Measurements from ENCODE around the gene COPE. TPM values are rescaled to one million over a fixed set of nuclear protein-coding genes. Genes with fewer than 3 reads are reported as not detected.
A peak's percentile ranks its signal among the peaks of the same experiment; 100 is the strongest.
"Not testable (repeated sequence)": the region's sequence is repeated elsewhere in the genome, so short reads cannot be mapped to it uniquely, and the experiment has no call there.

The COPE gene
- total RNA-seq, 1 experiment from 2014 or later = 177 TPM

GRCh38 chr19:18903156-18904037 lies 15.8 kb downstream of the COPE start:
- intact Hi-C loops (cut with micrococcal nuclease; ENCODE audit: unreplicated experiment) (no loop called here), in situ Hi-C loops (cut with HindIII; ENCODE audit: low pct_unique_long_range_greater_than_20kb, low sequenced_read_pairs) (no loop called here)
- no peak for TF ChIP-seq POLR2AphosphoS5 (IDR thresholded peaks at IDR 0.05; ENCODE audit: low read depth, low read length)
- TF ChIP-seq TCF7L2 (IDR thresholded peaks at IDR 0.05; ENCODE audit: low read depth, low read length) = no peak
- TF ChIP-seq SIN3A (IDR thresholded peaks at IDR 0.05; ENCODE audit: borderline replicate concordance, insufficient read depth, low read depth, low read length) = no peak
- TF ChIP-seq, protein P1, sequence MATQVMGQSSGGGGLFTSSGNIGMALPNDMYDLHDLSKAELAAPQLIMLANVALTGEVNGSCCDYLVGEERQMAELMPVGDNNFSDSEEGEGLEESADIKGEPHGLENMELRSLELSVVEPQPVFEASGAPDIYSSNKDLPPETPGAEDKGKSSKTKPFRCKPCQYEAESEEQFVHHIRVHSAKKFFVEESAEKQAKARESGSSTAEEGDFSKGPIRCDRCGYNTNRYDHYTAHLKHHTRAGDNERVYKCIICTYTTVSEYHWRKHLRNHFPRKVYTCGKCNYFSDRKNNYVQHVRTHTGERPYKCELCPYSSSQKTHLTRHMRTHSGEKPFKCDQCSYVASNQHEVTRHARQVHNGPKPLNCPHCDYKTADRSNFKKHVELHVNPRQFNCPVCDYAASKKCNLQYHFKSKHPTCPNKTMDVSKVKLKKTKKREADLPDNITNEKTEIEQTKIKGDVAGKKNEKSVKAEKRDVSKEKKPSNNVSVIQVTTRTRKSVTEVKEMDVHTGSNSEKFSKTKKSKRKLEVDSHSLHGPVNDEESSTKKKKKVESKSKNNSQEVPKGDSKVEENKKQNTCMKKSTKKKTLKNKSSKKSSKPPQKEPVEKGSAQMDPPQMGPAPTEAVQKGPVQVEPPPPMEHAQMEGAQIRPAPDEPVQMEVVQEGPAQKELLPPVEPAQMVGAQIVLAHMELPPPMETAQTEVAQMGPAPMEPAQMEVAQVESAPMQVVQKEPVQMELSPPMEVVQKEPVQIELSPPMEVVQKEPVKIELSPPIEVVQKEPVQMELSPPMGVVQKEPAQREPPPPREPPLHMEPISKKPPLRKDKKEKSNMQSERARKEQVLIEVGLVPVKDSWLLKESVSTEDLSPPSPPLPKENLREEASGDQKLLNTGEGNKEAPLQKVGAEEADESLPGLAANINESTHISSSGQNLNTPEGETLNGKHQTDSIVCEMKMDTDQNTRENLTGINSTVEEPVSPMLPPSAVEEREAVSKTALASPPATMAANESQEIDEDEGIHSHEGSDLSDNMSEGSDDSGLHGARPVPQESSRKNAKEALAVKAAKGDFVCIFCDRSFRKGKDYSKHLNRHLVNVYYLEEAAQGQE (IDR thresholded peaks at IDR 0.05; ENCODE audit: insufficient read depth in 1 of 2, low read depth in 2 of 2, low read length in 1 of 2) = no peak
- TF ChIP-seq, protein P2, sequence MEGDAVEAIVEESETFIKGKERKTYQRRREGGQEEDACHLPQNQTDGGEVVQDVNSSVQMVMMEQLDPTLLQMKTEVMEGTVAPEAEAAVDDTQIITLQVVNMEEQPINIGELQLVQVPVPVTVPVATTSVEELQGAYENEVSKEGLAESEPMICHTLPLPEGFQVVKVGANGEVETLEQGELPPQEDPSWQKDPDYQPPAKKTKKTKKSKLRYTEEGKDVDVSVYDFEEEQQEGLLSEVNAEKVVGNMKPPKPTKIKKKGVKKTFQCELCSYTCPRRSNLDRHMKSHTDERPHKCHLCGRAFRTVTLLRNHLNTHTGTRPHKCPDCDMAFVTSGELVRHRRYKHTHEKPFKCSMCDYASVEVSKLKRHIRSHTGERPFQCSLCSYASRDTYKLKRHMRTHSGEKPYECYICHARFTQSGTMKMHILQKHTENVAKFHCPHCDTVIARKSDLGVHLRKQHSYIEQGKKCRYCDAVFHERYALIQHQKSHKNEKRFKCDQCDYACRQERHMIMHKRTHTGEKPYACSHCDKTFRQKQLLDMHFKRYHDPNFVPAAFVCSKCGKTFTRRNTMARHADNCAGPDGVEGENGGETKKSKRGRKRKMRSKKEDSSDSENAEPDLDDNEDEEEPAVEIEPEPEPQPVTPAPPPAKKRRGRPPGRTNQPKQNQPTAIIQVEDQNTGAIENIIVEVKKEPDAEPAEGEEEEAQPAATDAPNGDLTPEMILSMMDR (IDR thresholded peaks at IDR 0.05) = no peak
- Histone ChIP-seq H3K36me3 (ENCODE audit: control insufficient read depth, insufficient read depth, low read length) (no peaks in the 10 kb centered on the region), H3K4me1 (ENCODE audit: control insufficient read depth, insufficient read depth, low read length) (no peaks in the 10 kb centered on the region), H3K4me3 (ENCODE audit: low read depth in 2 of 2, low read length in 2 of 2) (no peak overlapping the region), H3K27me3 (ENCODE audit: control insufficient read depth, insufficient read depth, low read length) (no peaks in the 10 kb centered on the region), H3K9me3 (ENCODE audit: control insufficient read depth, insufficient read depth, low read depth, low read length) (no peaks in the 10 kb centered on the region), H3K27ac (ENCODE audit: low read length) (no peak overlapping the region)
- POLR2A ChIA-PET = no interaction called here
- DNase-seq (ENCODE audit: low read depth, low spot score) = no peak
- CTCF ChIA-PET = no interaction called here
- no TSS peak for BruUV-seq (replicated peaks)
- no peak for ATAC-seq

GRCh38 chr19:18902519-18902918 lies 16.7 kb downstream of the COPE start:
- intact Hi-C loops (cut with micrococcal nuclease; ENCODE audit: unreplicated experiment); in situ Hi-C loops (cut with HindIII; ENCODE audit: low pct_unique_long_range_greater_than_20kb, low sequenced_read_pairs); BruUV-seq (replicated peaks); H3K27ac ChIP-seq (ENCODE audit: low read length); H3K4me1 ChIP-seq (ENCODE audit: control insufficient read depth, insufficient read depth, low read length); H3K4me3 ChIP-seq (ENCODE audit: low read depth in 2 of 2, low read length in 2 of 2); DNase-seq (ENCODE audit: low read depth, low spot score); CTCF ChIA-PET; H3K27me3 ChIP-seq (ENCODE audit: control insufficient read depth, insufficient read depth, low read length); H3K9me3 ChIP-seq (ENCODE audit: control insufficient read depth, insufficient read depth, low read depth, low read length); ATAC-seq; H3K36me3 ChIP-seq (ENCODE audit: control insufficient read depth, insufficient read depth, low read length): not testable (repeated sequence)
- POLR2A ChIA-PET = interaction anchor here (0.7 kb wide), 1 partner anchor 10 kb away, joined by 5 read pairs; no protein-coding TSS in a partner anchor

- ChIA-PET POLR2A (no interaction called here), CTCF (no interaction called here)
- no peak overlapping the region for H3K4me3 ChIP-seq (ENCODE audit: low read depth in 2 of 2, low read length in 2 of 2)
- no peak overlapping the region for H3K27ac ChIP-seq (ENCODE audit: low read length)
- intact Hi-C loops (cut with micrococcal nuclease; ENCODE audit: unreplicated experiment) = no loop called here
- in situ Hi-C loops (cut with HindIII; ENCODE audit: low pct_unique_long_range_greater_than_20kb, low sequenced_read_pairs) = no loop called here
- no peaks in the 10 kb centered on the region for H3K4me1 ChIP-seq (ENCODE audit: control insufficient read depth, insufficient read depth, low read length)
- DNase-seq (ENCODE audit: low read depth, low spot score) = no peak
- no peaks in the 10 kb centered on the region for H3K27me3 ChIP-seq (ENCODE audit: control insufficient read depth, insufficient read depth, low read length)
- TF ChIP-seq, protein P1 (IDR thresholded peaks at IDR 0.05; ENCODE audit: insufficient read depth in 1 of 2, low read depth in 2 of 2, low read length in 1 of 2) = no peak
- TF ChIP-seq SIN3A (IDR thresholded peaks at IDR 0.05; ENCODE audit: borderline replicate concordance, insufficient read depth, low read depth, low read length) (no peak), POLR2AphosphoS5 (IDR thresholded peaks at IDR 0.05; ENCODE audit: low read depth, low read length) (no peak), TCF7L2 (IDR thresholded peaks at IDR 0.05; ENCODE audit: low read depth, low read length) (no peak)
- TF ChIP-seq, protein P2 (IDR thresholded peaks at IDR 0.05) = no peak
- BruUV-seq (replicated peaks) = TSS peak; percentile 65
- no peaks in the 10 kb centered on the region for H3K36me3 ChIP-seq (ENCODE audit: control insufficient read depth, insufficient read depth, low read length)
- H3K9me3 ChIP-seq (ENCODE audit: control insufficient read depth, insufficient read depth, low read depth, low read length) = no peaks in the 10 kb centered on the region
- ATAC-seq = no peak
Measured at GRCh38 chr19:18901491-18901890, 17.7 kb downstream of the COPE start.

Data from Panc1 (cell line).